Heart right ventricle (tissue), 16 donors: ENCODE results near the gene NOSIP. TPM values are rescaled to one million over a fixed set of nuclear protein-coding genes. Genes with fewer than 3 reads are reported as not detected.
A peak's percentile ranks its signal among the peaks of the same experiment; 100 is the strongest.

Source experiments
- ATAC-seq, 8 donors: fragments of 200-7000 bp; cut with Tn5 transposase; one replicate each; pipeline ENCODE4 v1.9.1; 2020; ENCODE audit warnings: mild to moderate bottlenecking in 8 of 8, moderate library complexity in 8 of 8, moderate number of reproducible peaks in 1 of 8
- DNase-seq, 2 donors: peaks; one replicate each; pipeline ENCODE4 v3.0.0-alpha.2; 2020
- H3K27ac ChIP-seq, 10 donors: fragments of 200-600 bp; sonication (generic) in 2 of 10; one replicate each; pipeline versions ENCODE4 v1.5.0 to v1.8.0; 2020 to 2022; ENCODE audit warnings: mild to moderate bottlenecking in 3 of 10
- H3K27me3 ChIP-seq, 7 donors: fragments of 200-600 bp; one replicate each; pipeline ENCODE4 v1.8.0; 2021 to 2022; ENCODE audit warnings: mild to moderate bottlenecking in 2 of 7
- H3K36me3 ChIP-seq, 9 donors: fragments of 200-600 bp; sonication (generic) in 1 of 9; one replicate each; pipeline versions ENCODE4 v1.5.0 to v1.8.0; 2020 to 2022; ENCODE audit warnings: mild to moderate bottlenecking in 2 of 9
- H3K4me1 ChIP-seq, 9 donors: fragments of 200-600 bp; sonication (generic) in 1 of 9; one replicate each; pipeline versions ENCODE4 v1.5.0 to v1.8.0; 2020 to 2022; ENCODE audit warnings: mild to moderate bottlenecking in 4 of 9
- H3K4me3 ChIP-seq, 10 donors: fragments of 200-600 bp; sonication (generic) in 2 of 10; one replicate each; pipeline versions ENCODE4 v1.5.0 to v1.8.0; 2020 to 2022; ENCODE audit warnings: mild to moderate bottlenecking in 7 of 10, moderate library complexity in 2 of 10
- H3K9me3 ChIP-seq, 11 donors: fragments of 200-600 bp in 10 of 11; sonication (generic) in 2 of 11; one replicate each; pipeline versions ENCODE4 v1.5.0 to v1.8.0; 2013 to 2022; ENCODE audit warnings: mild to moderate bottlenecking in 2 of 11, control low read depth in 1 of 11, moderate library complexity in 1 of 11
- CTCF ChIP-seq, 9 donors: fragments of 200-600 bp; sonication (generic) in 2 of 9; IDR thresholded peaks; one replicate each; pipeline versions ENCODE4 v1.5.0 to v1.8.0; 2021 to 2022; ENCODE audit warnings: antibody characterized with exemption in 9 of 9, mild to moderate bottlenecking in 5 of 9, moderate library complexity in 1 of 9
- WGBS, 2 donors: extraction: QIAGEN DNeasy Blood & Tissue Kit; methylation state at CpG; one replicate each; pipeline ENCODE4 v1.1.7; 2013; ENCODE audit warnings: inconsistent platforms in 1 of 2; 5-methylcytosine and 5-hydroxymethylcytosine counted together
- intact Hi-C, 10 donors: fragments of 100-400 bp; cut with DNase I; formaldehyde crosslinking; loops; one replicate each; pipeline versions ENCODE4 v1.11.1 to v1.14.2; 2022
- polyA plus RNA-seq, 2 donors: library from polyadenylated mRNA; stranded (reverse); fragments of 200-250 nt; gene quantifications; one replicate each; pipeline ENCODE4 v1.2.3, GENCODE V29; 2013
- total RNA-seq, 10 donors: library from RNA; stranded (reverse); fragmentation: NEBNext Ultra II Directional in 3 of 10; extraction: Animal tissue kit (Norgen Biotek cat#: 25700) in 3 of 10; gene quantifications; one replicate each; pipeline versions ENCODE4 v1.2.1 to v1.2.4, GENCODE V29; 2021 to 2023
- donor health status: Arrhythmogenic right ventricular cardiomyopathy.
- donor health status: ischemic (EF 13 %, LVEDD 7.1; RV severe dilation, severe dysfunction).
- donor health status: healthy with polysubstance abuse.
- donor health status: DM: no; HTN: yes; CAD: no.
- donor health status: DM: no; HTN: no; CAD: no.
- donor health status: ischemic (EF 25% LVEDD 6.9; RV normal size, moderate dysfunction).
- donor health status: ischemic (EF 25% LVEDD 5.7; RV mildly dilated, moderate dysfunction).
- donor health status: healthy.
- donor health status: DM: yes; HTN: yes; CAD: no.
- donor health status: Ischemic cardiomyopathy.
- donor health status: ischemic (EF 35%, LVEDD 5.7; RV mildly dilated, moderate dysfunction).
- donor health status: nonischemic (EF 11% LVEDD 7.7; RV severe dilation, severe dysfunction).
- donor health status: DM: yes; HTN: yes; CAD: no.
- donor health status: PGD.
- donor health status: ischemic (EF 29% LVEDD 5.4; RV normal size, mild dysfunction).
- donor health status: nonischemic (EF 23%, LVEDD 6.1; RV moderate dilation, normal function).

NOSIP gene
- total and polyA plus RNA-seq, 12 donors: 38.0 to 120 (median 46.6) TPM

GRCh38 chr19:49518033-49518432 is 62.3 kb downstream of the NOSIP start:
- H3K27me3 ChIP-seq: no peaks in the 10 kb centered on the region
- H3K4me1 ChIP-seq: peaks cover 0 to 48% (median 22%) of the 10 kb centered on the region in 9 donors
- intact Hi-C loops: loop anchor here in 1 of 10 donors (10.0 kb wide), 1 partner anchor 347 kb away; the partner anchor contains the start of gene PNKP
- H3K4me3 ChIP-seq: no peak overlapping the region
- H3K36me3 ChIP-seq: peaks cover 0 to 58% (median 0%) of the 10 kb centered on the region in 9 donors
- WGBS, 2 donors: 96 to 98% methylated on average over 3 of the region's 3 CpGs
- peak overlapping the region in 1 of 10 donors; percentile 14 for H3K27ac ChIP-seq
- DNase-seq (no peak), ATAC-seq (no peak)
- H3K9me3 ChIP-seq: no peaks in the 10 kb centered on the region
- TF ChIP-seq CTCF (IDR thresholded peaks at IDR 0.05): no peak

GRCh38 chr19:49515767-49516166 is 64.6 kb downstream of the NOSIP start:
- peaks cover 5 to 54% (median 35%) of the 10 kb centered on the region in 9 donors for H3K4me1 ChIP-seq
- intact Hi-C loops: loop anchor here in 1 of 10 donors (10.0 kb wide), 1 partner anchor 349 kb away; the partner anchor contains the start of gene PNKP
- 57 to 59% methylated on average over 4 of the region's 4 CpGs for WGBS, 2 donors

GRCh38 chr19:49514151-49514550 is 66.2 kb downstream of the NOSIP start:
- Histone ChIP-seq H3K4me1 (peaks cover 5 to 54% (median 35%) of the 10 kb centered on the region in 9 donors), H3K27ac (peak overlapping the region in 6 of 10 donors; percentile 88 to 93 (median 92)), H3K36me3 (peaks cover 0 to 29% (median 0%) of the 10 kb centered on the region in 9 donors), H3K27me3 (no peaks in the 10 kb centered on the region), H3K9me3 (no peaks in the 10 kb centered on the region), H3K4me3 (peak overlapping the region in 7 of 10 donors; percentile 80 to 95 (median 85))
- WGBS, 2 donors: 84 to 91% methylated on average over 21 of the region's 21 CpGs
- intact Hi-C loops: loop anchor here in 1 of 10 donors (10.0 kb wide), 1 partner anchor 351 kb away; the partner anchor contains the start of gene PNKP
- DNase-seq: no peak
- no peak for ATAC-seq
- no peak for TF ChIP-seq CTCF (IDR thresholded peaks at IDR 0.05)

More at GRCh38 chr19:49515767-49516166, 64.6 kb downstream of the NOSIP start:
- H3K27ac ChIP-seq: peak overlapping the region in 5 of 10 donors; percentile 10 to 76 (median 21)
- ATAC-seq (peak in 6 of 8 donors; percentile 11 to 61 (median 24)), DNase-seq (peak in 1 of 2 donors; percentile 40)
- no peaks in the 10 kb centered on the region for H3K27me3 ChIP-seq
- H3K9me3 ChIP-seq: no peaks in the 10 kb centered on the region
- TF ChIP-seq CTCF (IDR thresholded peaks at IDR 0.05): no peak
- H3K36me3 ChIP-seq: peaks cover 0 to 43% (median 0%) of the 10 kb centered on the region in 9 donors
- H3K4me3 ChIP-seq: peak overlapping the region in 1 of 10 donors; percentile 87

GRCh38 chr19:49513746-49514118 is 66.6 kb downstream of the NOSIP start:
- no peak for TF ChIP-seq CTCF (IDR thresholded peaks at IDR 0.05)
- ATAC-seq (peak in 1 of 8 donors; percentile 32), DNase-seq (no peak)
- Histone ChIP-seq H3K27me3 (no peaks in the 10 kb centered on the region), H3K36me3 (peaks cover 0 to 26% (median 0%) of the 10 kb centered on the region in 9 donors), H3K4me1 (peaks cover 5 to 54% (median 35%) of the 10 kb centered on the region in 9 donors), H3K27ac (peak overlapping the region in 8 of 10 donors; percentile 88 to 93 (median 91)), H3K4me3 (peak overlapping the region; percentile 60 to 95 (median 82)), H3K9me3 (no peaks in the 10 kb centered on the region)
- intact Hi-C loops: loop anchor here in 1 of 10 donors (10.0 kb wide), 1 partner anchor 351 kb away; the partner anchor contains the start of gene PNKP
- WGBS, 2 donors: 39 to 40% methylated on average over 12 of the region's 12 CpGs
